K562 (cell line): Measurements from ENCODE around the gene FSD1L. TPM values are rescaled to one million over a fixed set of nuclear protein-coding genes. Genes with fewer than 3 reads are reported as not detected.

ENCODE experiments used
- ATAC-seq: fragments of 200-7000 bp; cut with Tn5 transposase; 3 replicates; pipeline ENCODE4 v1.9.1; 2020; ENCODE audit warnings: moderate library complexity
- BruUV-seq: library from RNA; stranded (reverse); fragments of 400-500 nt; replicated peaks from 2 replicates; lab custom pipeline; 2021; lab: Mats Ljungman, UMichigan
- CTCF ChIA-PET: fragments of 300-600 bp; formaldehyde crosslinking; extraction: SDS; loops from one replicate; lab custom pipeline; 2021; ENCODE audit warnings: low intra/inter-chr PET ratio; lab: Yijun Ruan, JAX
- POLR2A ChIA-PET: fragments of 300-600, 350-650 bp; sonication (Branson Sonifier 250); formaldehyde crosslinking; extraction: SDS; loops from one replicate; lab custom pipeline; 2021; ENCODE audit warnings: antibody characterized with exemption, inconsistent platforms; lab: Yijun Ruan, JAX
- DNase-seq, 4 experiments: peaks; one replicate each; pipeline versions ENCODE4 v3.0.0 to v3.0.0-alpha.2; 2011 to 2018; ENCODE audit warnings: low spot score in 3 of 4, mixed read lengths in 3 of 4; ENCODE audit errors: extremely low read depth in 1 of 4
- FAIRE-seq: peaks from 2 replicates; lab custom pipeline; 2011; peaks lifted over from hg19 to GRCh38; lab: Jason Lieb, UNC
- H2AFZ ChIP-seq: 2 replicates; pipeline ENCODE4 v1.6.0; 2011; ENCODE audit warnings: low read depth, low read length, control low read depth, inconsistent platforms
- H3K27ac ChIP-seq: fragments of 200-600 bp; 3 replicates; pipeline ENCODE4 v1.8.0; 2011; ENCODE audit warnings: low read depth, mild to moderate bottlenecking, control low read depth, inconsistent platforms, low read length, moderate library complexity, mixed read lengths; ENCODE audit errors: extremely low read depth
- H3K27me3 ChIP-seq, 2 experiments: fragments of 300-600 bp in 1 of 2; 2 replicates in 1 of 2; 3 replicates in 1 of 2; pipeline versions ENCODE4 v1.6.0 to v1.8.0; 2011; ENCODE audit warnings: inconsistent platforms in 2 of 2, low read length in 2 of 2, mild to moderate bottlenecking in 1 of 2, mixed read lengths in 1 of 2, moderate library complexity in 1 of 2; ENCODE audit not compliant: control insufficient read depth in 2 of 2, insufficient read depth in 2 of 2
- H3K36me3 ChIP-seq: fragments of 300-600 bp; 3 replicates; pipeline ENCODE4 v1.8.0; 2011; ENCODE audit warnings: mild to moderate bottlenecking, low read length, inconsistent platforms; ENCODE audit not compliant: control insufficient read depth, insufficient read depth
- H3K4me1 ChIP-seq, 2 experiments: fragments of 200-600 bp in 1 of 2; replicated peaks in 1 of 2; 2 replicates in 1 of 2; 3 replicates in 1 of 2; pipeline versions ENCODE4 v1.5.1 to v1.8.0; 2011; ENCODE audit warnings: inconsistent platforms in 2 of 2, low read length in 2 of 2, mild to moderate bottlenecking in 1 of 2, mixed read lengths in 1 of 2, moderate library complexity in 1 of 2; ENCODE audit not compliant: control insufficient read depth in 2 of 2, insufficient read depth in 2 of 2
- H3K4me2 ChIP-seq: 2 replicates; pipeline ENCODE4 v1.6.1; 2011; ENCODE audit warnings: low read length, control low read depth, inconsistent platforms, mixed read lengths; ENCODE audit not compliant: insufficient read depth
- H3K4me3 ChIP-seq: fragments of 200-600 bp; sonication (generic), shearing (Covaris generic); 2 replicates; pipeline ENCODE4 v1.5.1; 2016; ENCODE audit warnings: control low read depth, inconsistent platforms
- H3K79me2 ChIP-seq: fragments of 200-600 bp; 3 replicates; pipeline ENCODE4 v1.8.0; 2011; ENCODE audit warnings: low read length, inconsistent platforms; ENCODE audit not compliant: control insufficient read depth, insufficient read depth
- H3K9ac ChIP-seq, 2 experiments: 2 replicates each; pipeline versions ENCODE4 v1.6.0 to v1.6.1; 2011; ENCODE audit warnings: low read depth in 2 of 2, low read length in 2 of 2, control low read depth in 1 of 2, inconsistent platforms in 1 of 2, mild to moderate bottlenecking in 1 of 2, mixed read lengths in 1 of 2; ENCODE audit not compliant: insufficient read depth in 1 of 2
- H3K9me1 ChIP-seq: one replicate; pipeline ENCODE4 v1.6.0; 2011; ENCODE audit warnings: inconsistent platforms, mild to moderate bottlenecking, low read length, moderate library complexity; ENCODE audit not compliant: control insufficient read depth, insufficient read depth
- H3K9me3 ChIP-seq: replicated peaks from 2 replicates; pipeline ENCODE4 v1.5.1; 2011; ENCODE audit warnings: low read depth, low read length, inconsistent platforms; ENCODE audit not compliant: control insufficient read depth, insufficient read depth
- H4K20me1 ChIP-seq: replicated peaks from 2 replicates; pipeline ENCODE4 v1.6.1; 2011; ENCODE audit warnings: low read length, inconsistent platforms, mixed read lengths; ENCODE audit not compliant: control insufficient read depth, insufficient read depth
- CAMTA2 ChIP-seq: fragments of 250-450 bp; sonication (Bioruptor Pico); conservative IDR thresholded peaks from 2 replicates; pipeline ENCODE4 v1.5.1; 2022
- CHD7 ChIP-seq: fragments of 200-600 bp; sonication (generic); IDR thresholded peaks from one replicate; pipeline ENCODE4 v1.6.1; 2012; ENCODE audit warnings: mild to moderate bottlenecking, low read depth, low read length, inconsistent platforms
- GTF2F1 ChIP-seq: IDR thresholded peaks from 2 replicates; pipeline ENCODE4 v1.6.1; 2011; ENCODE audit warnings: low read depth, low read length, improper control_type of control experiment
- MTA3 ChIP-seq: fragments of 450-650 bp; formaldehyde crosslinking; IDR thresholded peaks from 2 replicates; pipeline ENCODE4 v1.6.1; 2017; ENCODE audit warnings: mild to moderate bottlenecking, borderline replicate concordance
- NFRKB ChIP-seq: fragments of 450-650 bp; IDR thresholded peaks from 2 replicates; pipeline ENCODE4 v1.6.1; 2016; ENCODE audit warnings: low read depth
- PRMT5 ChIP-seq: sonication (generic); formaldehyde crosslinking; IDR thresholded peaks from 2 replicates; pipeline ENCODE4 v1.5.0; 2020; ENCODE audit warnings: missing genetic modification reagents
- RBM34 ChIP-seq: fragments of 200-400 bp; formaldehyde crosslinking; IDR thresholded peaks from 2 replicates; pipeline ENCODE4 v1.6.1; 2018; ENCODE audit warnings: low read length, borderline replicate concordance; ENCODE audit not compliant: insufficient read depth
- TFE3 ChIP-seq: fragments of 450-650 bp; formaldehyde crosslinking; IDR thresholded peaks from 2 replicates; pipeline ENCODE4 v1.4.0; 2020; ENCODE audit warnings: mild to moderate bottlenecking, mixed read lengths
- ZFP36 ChIP-seq: fragments of 150-350 bp; IDR thresholded peaks from 2 replicates; pipeline ENCODE4 v1.6.1; 2018; ENCODE audit warnings: low read length, low read depth; ENCODE audit not compliant: partially characterized antibody
- ZFPM2 ChIP-seq: fragments of 250-450 bp; sonication (Bioruptor Pico); IDR thresholded peaks from 2 replicates; pipeline ENCODE4 v1.5.1; 2022; ENCODE audit warnings: mild to moderate bottlenecking
- WGBS: fragments of 100-300 bp; shearing (Covaris generic); methylation state at CpG from one replicate; pipeline ENCODE4 v1.1.6; 2016; ENCODE audit warnings: low coverage, mixed read lengths; ENCODE audit not compliant: insufficient coverage; ENCODE audit errors: missing lambda C conversion rate; 5-methylcytosine and 5-hydroxymethylcytosine counted together
- in situ Hi-C: fragments of 300-500 bp; cut with MboI; formaldehyde crosslinking; loops from 4 replicates; pipeline ENCODE4 v1.15.0; 2018; ENCODE audit warnings: inconsistent platforms, mixed read lengths
- intact Hi-C: fragments of 100-400 bp; cut with micrococcal nuclease; formaldehyde crosslinking; loops from 2 replicates; pipeline ENCODE4 v1.14.2; 2022
- polyA plus RNA-seq, 8 experiments: library from polyadenylated mRNA; depleted of rRNA in 4 of 8; stranded (reverse) in 5 of 8; unstranded in 3 of 8; fragments of >200 nt; fragmentation: Nextera tagmentation in 2 of 8; fragmentation: Illumina TruSeq in 1 of 8; extraction: Ambion mirVana in 2 of 8; extraction: Trizol in 1 of 8; gene quantifications; 2 replicates each; pipeline versions ENCODE4 v1.2.1 to v1.2.3, GENCODE V29; 2011 to 2014; ENCODE audit warnings: inconsistent platforms in 1 of 8, missing spikeins in 1 of 8
- total RNA-seq, 7 experiments: library from RNA; depleted of rRNA in 6 of 7; stranded (reverse); fragments of >200 nt in 6 of 7; fragmentation: Illumina TruSeq in 2 of 7; extraction: Trizol in 2 of 7; gene quantifications; 2 replicates each; pipeline versions ENCODE4 v1.2.1 to v1.2.3, GENCODE V29; 2011 to 2021; ENCODE audit warnings: low replicate concordance in 1 of 7

FSD1L gene
- total and polyA plus RNA-seq, 9 of the 15 experiments (the other 6 are each of a cell fraction or from before 2014, with no cell fraction given): 0.95 to 4.2 (median 2.1) TPM

- CTCF ChIA-PET: no interaction called here
- intact Hi-C loops (no loop called here), in situ Hi-C loops (no loop called here)
- peaks cover 11 to 20% of the 10 kb centered on the region in 2 experiments for H3K4me1 ChIP-seq
- H3K4me2 ChIP-seq: no peak overlapping the region
- DNase-seq (no peak), FAIRE-seq (no peak), ATAC-seq (no peak)
- no peak overlapping the region for H3K4me3 ChIP-seq
- H3K9ac ChIP-seq: no peak overlapping the region
- WGBS: 88% methylated on average over 15 of the region's 15 CpGs
- no TSS peak for BruUV-seq
- H3K36me3 ChIP-seq: no peaks in the 10 kb centered on the region
- H4K20me1 ChIP-seq: no peaks in the 10 kb centered on the region
- no peak overlapping the region for H3K27ac ChIP-seq
- peaks cover 48% of the 10 kb centered on the region for H3K79me2 ChIP-seq
- no peak overlapping the region for H2AFZ ChIP-seq
- no peaks in the 10 kb centered on the region for H3K9me1 ChIP-seq
- no peaks in the 10 kb centered on the region for H3K27me3 ChIP-seq
- peaks cover 8% of the 10 kb centered on the region; the same call in 1 of the 2 replicates for H3K9me3 ChIP-seq
- POLR2A ChIA-PET: interaction anchor here (0.8 kb wide), 1 partner anchor 12 kb away, joined by 3 read pairs; no protein-coding TSS in a partner anchor
- no peak for TF ChIP-seq CAMTA2
- TF ChIP-seq MTA3: no peak
- no peak for TF ChIP-seq TFE3 (CRISPR knock-in tag)
- TF ChIP-seq CHD7: no peak
- TF ChIP-seq GTF2F1: no peak
- no peak for TF ChIP-seq ZFP36
- TF ChIP-seq RBM34: no peak
- TF ChIP-seq NFRKB: no peak
- no peak for TF ChIP-seq ZFPM2 (CRISPR knock-in tag)
- no peak for TF ChIP-seq PRMT5 (CRISPR knock-in tag)
Observed at GRCh38 chr9:105457560-105458294, 9.9 kb downstream of the FSD1L start.
